ENCODE data around the gene KIAA2012.
A peak's percentile ranks its signal among the peaks of the same experiment; 100 is the strongest.

Gene KIAA2012

GRCh38 chr2:202043475-202043874, 29.6 kb upstream of the KIAA2012 start:
- DNase-seq, result no peak

DNA sequence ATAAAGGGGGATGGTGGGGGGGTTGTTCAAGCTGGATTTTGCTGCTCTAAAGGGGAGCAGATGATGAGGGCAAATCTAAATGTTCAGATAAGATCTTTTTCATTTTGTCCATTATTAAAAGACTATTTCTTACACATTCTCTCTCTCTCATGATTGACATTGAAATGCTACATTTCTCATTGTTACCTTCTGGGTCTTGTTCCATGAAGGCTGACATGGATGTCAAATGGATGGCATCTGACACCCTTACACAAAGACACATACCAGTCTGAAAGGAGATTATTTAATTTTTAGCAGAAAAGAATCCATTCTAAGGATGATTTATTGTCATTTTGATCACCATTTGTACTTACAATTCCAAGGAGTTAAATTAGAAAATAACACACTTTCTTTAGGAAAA, 28.3 kb upstream of the KIAA2012 start:
- no peak for DNase-seq

DNA sequence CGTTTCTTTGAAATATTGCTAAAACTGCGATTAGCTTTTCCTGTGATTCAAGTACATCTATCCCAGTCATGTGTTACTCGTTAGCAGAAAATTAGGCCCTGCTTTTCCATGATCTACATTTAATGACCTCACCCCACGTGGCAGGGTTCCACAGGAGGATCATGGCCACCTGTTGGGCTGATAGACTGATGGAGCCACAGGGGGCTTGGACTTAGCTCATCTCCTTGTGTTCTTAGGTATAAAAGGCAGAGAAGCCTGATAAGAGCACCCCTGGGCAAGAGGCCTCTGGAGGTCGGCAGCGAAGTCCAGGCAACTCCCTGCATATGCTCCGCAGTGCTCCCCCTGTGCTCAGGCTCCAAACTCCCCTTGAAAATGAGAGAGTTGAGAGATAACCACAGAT, 26.5 kb upstream of the KIAA2012 start:
- no peak for DNase-seq

GRCh38 chr2:202049092-202049728, 23.8 kb upstream of the KIAA2012 start:
- no peak for DNase-seq

- no peak for DNase-seq
Observed at GRCh38 chr2:202049840-202050239, 23.2 kb upstream of the KIAA2012 start.

DNA sequence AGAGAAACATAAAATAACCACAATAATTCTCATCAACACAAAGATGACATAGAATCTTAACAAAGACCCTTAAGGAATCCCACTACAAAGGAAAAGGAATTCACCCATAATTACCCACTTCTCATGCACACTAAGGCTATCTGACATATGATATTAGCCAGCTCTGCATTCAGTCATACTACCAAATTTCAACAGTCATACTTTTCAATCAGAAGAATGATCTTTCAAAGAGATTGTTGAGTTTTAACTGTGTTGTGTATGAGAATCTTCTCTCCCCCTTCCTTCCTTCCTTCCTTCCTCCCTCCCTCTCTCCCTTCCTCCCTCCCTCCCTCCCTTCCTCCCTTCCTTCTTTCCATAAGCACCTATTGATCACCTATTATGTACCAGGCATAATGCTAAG, 22.4 kb upstream of the KIAA2012 start:
- DNase-seq, result no peak

GRCh38 chr2:202051499-202052161, 21.4 kb upstream of the KIAA2012 start:
- no peak for DNase-seq

- DNase-seq, result no peak
Observed at GRCh38 chr2:202052235-202052634, 20.8 kb upstream of the KIAA2012 start.

DNA sequence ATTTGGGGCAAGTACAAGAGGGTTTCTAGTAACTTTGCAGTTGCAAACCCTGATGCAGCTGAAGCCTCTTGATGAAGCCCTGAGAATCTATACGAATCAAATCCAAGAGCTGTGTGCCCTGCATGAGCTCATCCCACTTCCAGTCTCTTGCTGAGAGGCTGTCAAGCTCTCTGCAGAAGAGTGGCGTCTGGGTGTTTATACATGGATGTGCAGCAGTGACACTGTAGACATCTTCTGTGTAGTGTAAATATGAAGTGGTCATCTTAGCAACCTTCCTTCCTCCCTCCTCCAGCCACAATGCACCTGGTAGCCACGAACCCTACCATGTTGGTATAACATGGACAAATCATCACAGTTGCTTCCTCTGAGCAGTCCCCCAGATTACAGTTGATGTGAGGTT, 18.4 kb upstream of the KIAA2012 start:
- peak in 1 of 3 experiments; percentile 11 for DNase-seq

GRCh38 chr2:202056611-202057010, 16.4 kb upstream of the KIAA2012 start:
- peak in 2 of 3 experiments; percentile 25 to 57 for DNase-seq

GRCh38 chr2:202060218-202060617, 12.8 kb upstream of the KIAA2012 start:
- no peak for DNase-seq

GRCh38 chr2:202061695-202062094, 11.4 kb upstream of the KIAA2012 start:
- no peak for DNase-seq

DNA sequence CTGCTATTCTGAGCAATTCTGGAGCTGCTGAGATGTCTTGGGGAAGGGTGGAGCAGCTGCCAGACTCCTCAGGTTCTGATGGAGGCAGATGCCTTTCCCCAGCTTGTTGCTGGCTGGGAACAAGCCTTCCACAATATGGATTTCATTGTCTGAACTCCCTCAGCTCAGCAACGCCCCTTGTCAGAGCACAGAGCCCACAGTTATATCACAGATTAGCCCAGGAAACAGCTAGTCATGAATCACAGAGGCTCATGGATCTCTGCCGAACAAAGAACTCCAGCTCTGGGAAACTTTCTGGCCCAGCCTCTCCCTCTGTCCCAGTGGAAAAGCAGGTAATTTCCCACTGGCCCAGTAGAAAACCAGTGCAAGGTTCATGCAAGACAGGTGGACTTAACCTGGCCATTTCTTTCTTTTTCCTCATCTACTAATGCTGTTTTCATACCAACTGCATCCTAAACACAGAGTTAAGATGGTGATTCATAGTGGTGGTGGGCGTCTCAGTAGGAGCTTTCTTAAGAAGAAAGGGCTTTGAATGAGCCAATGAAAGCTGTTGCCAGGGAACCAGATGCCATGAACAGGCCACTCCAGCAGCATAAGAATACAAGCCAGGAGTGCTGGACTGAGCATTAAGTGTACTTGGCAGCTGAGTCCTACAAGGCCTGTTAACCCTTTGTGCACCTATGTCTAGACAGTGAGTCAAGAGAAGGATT, 8.7 kb upstream of the KIAA2012 start:
- peak; percentile 6 to 73 (median 56) for DNase-seq

- DNase-seq, result no peak
Observed at GRCh38 chr2:202064881-202065230, 8.2 kb upstream of the KIAA2012 start.

GRCh38 chr2:202065876-202066275, 7.2 kb upstream of the KIAA2012 start:
- DNase-seq, result no peak

- no peak for DNase-seq
Observed at GRCh38 chr2:202066875-202067274, 6.2 kb upstream of the KIAA2012 start.

GRCh38 chr2:202067589-202067988, 5.5 kb upstream of the KIAA2012 start:
- no peak for DNase-seq

DNA sequence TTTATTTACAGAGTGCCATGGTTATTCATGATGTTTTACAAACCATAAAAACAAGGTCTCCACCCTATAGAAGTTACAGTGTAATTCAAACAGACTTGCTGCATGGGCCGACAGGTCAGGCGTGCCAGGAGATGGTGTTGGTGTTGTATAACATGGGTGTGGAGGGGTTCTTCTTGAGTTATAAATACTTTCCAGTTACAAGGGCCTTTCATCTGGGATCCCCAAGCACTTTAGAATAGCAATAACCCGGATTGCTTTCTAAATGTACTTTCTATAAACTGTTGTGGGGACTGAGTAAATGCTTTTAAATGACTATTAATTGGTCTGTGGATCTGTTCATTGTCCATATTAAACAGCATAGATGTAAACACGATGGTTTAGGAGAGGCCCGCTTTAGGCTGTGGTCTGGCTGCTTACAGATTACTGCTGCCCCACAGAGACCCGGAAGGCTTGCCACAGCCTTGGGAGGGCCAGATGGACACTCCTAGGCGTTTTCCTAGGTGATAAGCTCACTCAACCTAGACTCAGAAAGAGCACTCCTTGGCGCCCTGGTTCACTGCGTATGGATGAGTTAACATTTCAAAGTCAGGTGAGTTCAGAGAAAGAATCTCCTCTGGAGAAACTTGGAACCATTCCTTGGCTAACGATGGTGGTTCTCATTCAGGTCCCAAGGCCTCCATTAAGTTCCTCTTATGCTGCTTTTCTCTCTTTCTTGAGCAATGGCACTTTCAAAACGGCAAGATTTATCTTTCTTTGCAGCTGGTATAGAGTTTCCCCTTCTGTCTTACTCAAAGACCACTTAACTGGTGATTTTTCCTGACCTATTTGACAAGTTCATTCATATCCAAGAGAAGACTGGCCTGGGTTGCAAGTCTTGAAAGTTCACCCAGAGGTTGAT, 3.6 kb upstream of the KIAA2012 start:
- DNase-seq, result no peak

DNA sequence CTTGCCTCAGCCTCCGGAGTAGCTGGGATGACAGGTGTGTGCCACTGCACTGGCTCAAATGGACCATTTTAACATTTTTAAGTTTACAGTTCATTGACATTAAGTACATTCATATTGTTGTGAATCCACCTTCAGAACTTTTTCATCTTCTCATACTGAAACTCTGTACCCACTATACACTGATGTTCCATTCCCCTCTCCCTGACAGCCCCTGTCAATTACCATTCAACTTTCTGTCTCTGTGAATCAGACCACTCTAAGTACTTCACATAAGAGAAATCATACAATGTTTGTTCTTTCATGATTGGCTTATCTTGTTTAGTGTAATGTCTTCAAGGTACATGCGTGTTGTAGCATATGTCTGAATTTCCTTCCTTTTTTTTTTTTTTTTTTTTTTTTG, 1.9 kb upstream of the KIAA2012 start:
- no peak for DNase-seq

GRCh38 chr2:202072226-202072625, 829 bp upstream of the KIAA2012 start:
- no peak for DNase-seq

DNA sequence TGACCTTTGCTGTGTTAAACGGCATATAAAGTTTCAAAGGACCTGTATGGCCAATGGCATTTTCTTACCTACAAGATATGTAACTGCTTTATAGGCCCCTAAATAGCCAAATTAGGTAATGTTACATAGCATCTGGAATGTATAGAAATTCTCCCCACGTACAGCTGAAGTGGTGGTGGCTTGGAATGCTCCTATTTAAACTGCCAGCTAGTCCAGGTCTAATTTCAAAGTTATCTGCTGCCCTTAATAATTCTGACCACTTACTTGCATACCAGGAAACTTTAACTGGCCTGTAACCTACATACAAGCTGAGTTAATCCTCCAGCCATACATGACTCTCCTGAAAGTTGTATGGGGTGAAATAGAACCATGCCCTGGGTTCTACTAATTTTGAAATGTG, 1.3 kb downstream of the KIAA2012 start:
- no peak for DNase-seq

DNA sequence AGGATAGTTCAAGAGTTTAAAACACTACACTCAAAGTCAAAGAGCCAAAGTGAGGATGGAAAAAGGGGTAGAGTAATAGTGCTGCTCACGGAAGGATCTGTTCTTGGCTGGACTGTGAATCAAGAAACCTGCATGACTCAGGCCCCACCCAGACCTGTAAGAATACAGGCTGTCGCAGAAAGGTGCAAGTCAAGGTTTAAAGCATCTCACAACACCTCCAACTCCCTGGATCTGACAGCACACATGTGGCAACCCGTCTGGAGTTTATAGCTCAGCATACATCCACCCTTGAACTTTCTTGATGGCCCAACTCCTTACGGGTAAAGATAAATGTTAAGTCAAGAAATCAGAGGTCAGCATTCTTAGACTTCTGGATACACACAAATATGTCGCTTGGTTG, 6.3 kb downstream of the KIAA2012 start:
- no peak for DNase-seq

DNA sequence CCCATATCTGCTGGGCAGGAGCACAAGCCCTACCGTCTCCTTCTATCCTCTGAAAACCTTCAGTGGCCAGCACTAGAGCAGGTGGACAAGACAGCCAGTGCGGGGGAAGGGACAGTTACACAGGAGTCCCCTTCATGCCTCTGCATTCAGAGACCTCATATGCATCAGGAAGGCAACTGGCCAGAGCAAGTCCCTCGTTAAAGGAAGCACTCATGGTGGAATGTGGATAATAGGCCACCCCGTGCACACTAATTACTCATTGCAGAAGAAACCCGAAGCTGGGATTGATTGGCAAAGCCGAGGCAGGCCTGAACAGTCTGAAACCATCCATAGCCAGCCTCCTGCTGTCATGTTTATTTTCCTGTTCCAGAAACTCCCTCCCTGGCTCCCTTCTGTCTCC, 11.2 kb downstream of the KIAA2012 start:
- peak; percentile 48 to 72 (median 70) for DNase-seq
